Ectodermal cell (in vitro differentiated cells): ENCODE measurements around the gene HRH1.
"Not testable (repeated sequence)": the region's sequence is repeated elsewhere in the genome, so short reads cannot be mapped to it uniquely, and the experiment has no call there.

ENCODE experiments used
- H3K27ac ChIP-seq: 2 replicates; pipeline ENCODE4 v1.7.0; 2013; ENCODE audit warnings: mild to moderate bottlenecking, low read depth, low read length; ENCODE audit not compliant: insufficient read depth, poor library complexity, severe bottlenecking
- H3K27me3 ChIP-seq: 2 replicates; pipeline ENCODE4 v1.7.0; 2013; ENCODE audit warnings: mild to moderate bottlenecking, low read length; ENCODE audit not compliant: insufficient read depth, control insufficient read depth, poor library complexity, severe bottlenecking
- H3K36me3 ChIP-seq: one replicate; pipeline ENCODE4 v1.7.0; 2013; ENCODE audit warnings: low read length; ENCODE audit not compliant: control insufficient read depth, insufficient read depth
- H3K4me1 ChIP-seq: one replicate; pipeline ENCODE4 v1.7.0; 2013; ENCODE audit warnings: low read length; ENCODE audit not compliant: control insufficient read depth, insufficient read depth
- H3K4me3 ChIP-seq: 2 replicates; pipeline ENCODE4 v1.7.0; 2013; ENCODE audit warnings: low read depth, low read length, control low read depth; ENCODE audit not compliant: insufficient read depth
- H3K9me3 ChIP-seq: 2 replicates; pipeline ENCODE4 v1.7.0; 2013; ENCODE audit warnings: mild to moderate bottlenecking, low read length, moderate library complexity; ENCODE audit not compliant: control insufficient read depth
- WGBS, 2 experiments: methylation state at CpG; one replicate each; pipeline ENCODE4 v1.1.7; 2013; ENCODE audit warnings: missing lambda C conversion rate in 2 of 2; 5-methylcytosine and 5-hydroxymethylcytosine counted together

HRH1 gene

GRCh38 chr3:11130385-11130784, 23.9 kb upstream of the HRH1 start:
- Histone ChIP-seq H3K27me3 (no peaks in the 10 kb centered on the region), H3K9me3 (no peaks in the 10 kb centered on the region), H3K4me3 (no peak overlapping the region), H3K27ac (no peak overlapping the region), H3K36me3 (no peaks in the 10 kb centered on the region), H3K4me1 (no peaks in the 10 kb centered on the region)
- WGBS, 2 experiments = 93 to 96% methylated on average over 7 of the region's 7 CpGs

GRCh38 chr3:11131371-11131770, 22.9 kb upstream of the HRH1 start:
- H3K9me3 ChIP-seq = no peaks in the 10 kb centered on the region
- no peaks in the 10 kb centered on the region for H3K36me3 ChIP-seq
- WGBS, 2 experiments = 70 to 76% methylated on average over 5 of the region's 5 CpGs
- no peaks in the 10 kb centered on the region for H3K4me1 ChIP-seq
- no peak overlapping the region for H3K27ac ChIP-seq
- H3K27me3 ChIP-seq = no peaks in the 10 kb centered on the region
- no peak overlapping the region for H3K4me3 ChIP-seq

GRCh38 chr3:11131886-11132285, 22.4 kb upstream of the HRH1 start:
- WGBS, 2 experiments = 92 to 93% methylated on average over 6 of the region's 7 CpGs
- H3K27ac ChIP-seq, H3K27me3 ChIP-seq, H3K9me3 ChIP-seq, H3K36me3 ChIP-seq, H3K4me3 ChIP-seq, H3K4me1 ChIP-seq: not testable (repeated sequence)

- Histone ChIP-seq H3K9me3 (no peaks in the 10 kb centered on the region), H3K4me1 (no peaks in the 10 kb centered on the region), H3K27me3 (no peaks in the 10 kb centered on the region), H3K27ac (no peak overlapping the region), H3K4me3 (no peak overlapping the region), H3K36me3 (no peaks in the 10 kb centered on the region)
- 87 to 92% methylated on average over 4 of the region's 4 CpGs for WGBS, 2 experiments
Observed at GRCh38 chr3:11132861-11133260, 21.4 kb upstream of the HRH1 start.

- no peaks in the 10 kb centered on the region for H3K9me3 ChIP-seq
- no peaks in the 10 kb centered on the region for H3K27me3 ChIP-seq
- 86 to 92% methylated on average over 2 of the region's 2 CpGs for WGBS, 2 experiments
- no peaks in the 10 kb centered on the region for H3K4me1 ChIP-seq
- no peak overlapping the region for H3K4me3 ChIP-seq
- no peaks in the 10 kb centered on the region for H3K36me3 ChIP-seq
- no peak overlapping the region for H3K27ac ChIP-seq
Observed at GRCh38 chr3:11134794-11135193, 19.5 kb upstream of the HRH1 start.

- Histone ChIP-seq H3K27ac (no peak overlapping the region), H3K9me3 (no peaks in the 10 kb centered on the region), H3K36me3 (no peaks in the 10 kb centered on the region), H3K4me3 (no peak overlapping the region), H3K27me3 (no peaks in the 10 kb centered on the region), H3K4me1 (no peaks in the 10 kb centered on the region)
- WGBS, 2 experiments = 81 to 91% methylated on average over 3 of the region's 3 CpGs
Observed at GRCh38 chr3:11136116-11136515, 18.2 kb upstream of the HRH1 start.

- Histone ChIP-seq H3K4me1 (no peaks in the 10 kb centered on the region), H3K4me3 (no peak overlapping the region), H3K9me3 (no peaks in the 10 kb centered on the region), H3K27me3 (no peaks in the 10 kb centered on the region), H3K36me3 (no peaks in the 10 kb centered on the region), H3K27ac (no peak overlapping the region)
- 64 to 66% methylated on average over 22 of the region's 22 CpGs for WGBS, 2 experiments
Observed at GRCh38 chr3:11136830-11137626, 17.3 kb upstream of the HRH1 start.

- Histone ChIP-seq H3K27ac (no peak overlapping the region), H3K4me3 (no peak overlapping the region), H3K36me3 (no peaks in the 10 kb centered on the region), H3K9me3 (no peaks in the 10 kb centered on the region), H3K4me1 (no peaks in the 10 kb centered on the region), H3K27me3 (no peaks in the 10 kb centered on the region)
- WGBS, 2 experiments = 76 to 80% methylated on average over 6 of the region's 6 CpGs
Observed at GRCh38 chr3:11137627-11137959, 16.7 kb upstream of the HRH1 start.

- Histone ChIP-seq H3K4me3 (no peak overlapping the region), H3K4me1 (no peaks in the 10 kb centered on the region), H3K27ac (no peak overlapping the region), H3K9me3 (no peaks in the 10 kb centered on the region), H3K36me3 (no peaks in the 10 kb centered on the region), H3K27me3 (no peaks in the 10 kb centered on the region)
- 90 to 99% methylated on average over 2 of the region's 2 CpGs for WGBS, 2 experiments
Observed at GRCh38 chr3:11138371-11138770, 15.9 kb upstream of the HRH1 start.

GRCh38 chr3:11140030-11140712, 14.1 kb upstream of the HRH1 start:
- H3K4me3 ChIP-seq = no peak overlapping the region
- H3K4me1 ChIP-seq = no peaks in the 10 kb centered on the region
- WGBS, 2 experiments = 84 to 86% methylated on average over 13 of the region's 13 CpGs
- no peaks in the 10 kb centered on the region for H3K36me3 ChIP-seq
- H3K27me3 ChIP-seq = no peaks in the 10 kb centered on the region
- H3K9me3 ChIP-seq = no peaks in the 10 kb centered on the region
- no peak overlapping the region for H3K27ac ChIP-seq
